Esophagus muscularis mucosa (tissue), 4 donors: ENCODE measurements around the gene NKAIN4.

Experiments
- EP300 ChIP-seq: sonication (generic); formaldehyde crosslinking; IDR thresholded peaks from one replicate; pipeline ENCODE4 v1.6.1; 2017; ENCODE audit warnings: antibody characterized with exemption
- POLR2AphosphoS5 ChIP-seq, 2 donors: sonication (generic); formaldehyde crosslinking; IDR thresholded peaks; one replicate each; pipeline ENCODE4 v1.6.1; 2017; ENCODE audit warnings: antibody characterized with exemption in 2 of 2
- TF ChIP-seq, protein P1 (sequence below), 3 experiments: fragments of 200-600 bp in 2 of 3; fragments of 450-650 bp in 1 of 3; sonication (generic) in 2 of 3; IDR thresholded peaks; one replicate each; pipeline ENCODE4 v1.5.1; 2017 to 2019; ENCODE audit warnings: antibody characterized with exemption in 3 of 3, mild to moderate bottlenecking in 2 of 3, moderate library complexity in 1 of 3

GRCh38 chr20:63228806-63229205, 25.5 kb downstream of the NKAIN4 start:
- TF ChIP-seq, protein P1, sequence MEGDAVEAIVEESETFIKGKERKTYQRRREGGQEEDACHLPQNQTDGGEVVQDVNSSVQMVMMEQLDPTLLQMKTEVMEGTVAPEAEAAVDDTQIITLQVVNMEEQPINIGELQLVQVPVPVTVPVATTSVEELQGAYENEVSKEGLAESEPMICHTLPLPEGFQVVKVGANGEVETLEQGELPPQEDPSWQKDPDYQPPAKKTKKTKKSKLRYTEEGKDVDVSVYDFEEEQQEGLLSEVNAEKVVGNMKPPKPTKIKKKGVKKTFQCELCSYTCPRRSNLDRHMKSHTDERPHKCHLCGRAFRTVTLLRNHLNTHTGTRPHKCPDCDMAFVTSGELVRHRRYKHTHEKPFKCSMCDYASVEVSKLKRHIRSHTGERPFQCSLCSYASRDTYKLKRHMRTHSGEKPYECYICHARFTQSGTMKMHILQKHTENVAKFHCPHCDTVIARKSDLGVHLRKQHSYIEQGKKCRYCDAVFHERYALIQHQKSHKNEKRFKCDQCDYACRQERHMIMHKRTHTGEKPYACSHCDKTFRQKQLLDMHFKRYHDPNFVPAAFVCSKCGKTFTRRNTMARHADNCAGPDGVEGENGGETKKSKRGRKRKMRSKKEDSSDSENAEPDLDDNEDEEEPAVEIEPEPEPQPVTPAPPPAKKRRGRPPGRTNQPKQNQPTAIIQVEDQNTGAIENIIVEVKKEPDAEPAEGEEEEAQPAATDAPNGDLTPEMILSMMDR (IDR thresholded peaks at IDR 0.05) = no peak
- TF ChIP-seq EP300 = no peak
- TF ChIP-seq POLR2AphosphoS5 (IDR thresholded peaks at IDR 0.05) = no peak
